Small intestine (tissue), 4 donors: ENCODE measurements around the gene RECK. TPM values are rescaled to one million over a fixed set of nuclear protein-coding genes. Genes with fewer than 3 reads are reported as not detected.

Experiments used
- polyA plus RNA-seq, 4 donors: library from polyadenylated mRNA; stranded (reverse) in 3 of 4; unstranded in 1 of 4; fragments of 200-250 nt in 3 of 4; fragments of 120-200 nt in 1 of 4; gene quantifications; one replicate each; pipeline versions ENCODE4 v1.2.1 to v1.2.3, GENCODE V29; 2013
- donor health status: healthy with polysubstance abuse.
- donor health status: Bipolar disorder and iron deficiency.
- donor health status: healthy.

The RECK gene
- polyA plus RNA-seq, 4 donors: 0.81 to 5.0 (median 4.7) TPM; not detected in 1

Other genes with a start within 250 kb of the RECK start
- gene NPR2, start 245.3 kb upstream of the RECK start, polyA plus RNA-seq: 10 to 100 TPM in 1 of 4 donors, 1 to 10 TPM in 2, under 1 TPM in 1; 0.89 to 12.0 (median 4.9) TPM
- under 1 TPM in 2 of 4 donors, not detected in 2; 0.49 to 0.72 TPM for gene SPAG8, start 224.7 kb upstream of the RECK start, polyA plus RNA-seq
- gene HINT2, start 221.9 kb upstream of the RECK start, polyA plus RNA-seq: 100 to 1,000 TPM in 2 of 4 donors, 10 to 100 TPM in 2; 34.4 to 138 (median 93.9) TPM
- gene FAM221B, start 208.2 kb upstream of the RECK start, polyA plus RNA-seq: under 1 TPM in 1 of 4 donors, not detected in 3; 0.09 TPM
- gene TMEM8B, start 207.7 kb upstream of the RECK start, polyA plus RNA-seq: 10 to 100 TPM in 1 of 4 donors, 1 to 10 TPM in 2, under 1 TPM in 1; 0.89 to 35.9 (median 4.5) TPM
- gene OR13J1, start 166.5 kb upstream of the RECK start, polyA plus RNA-seq: under 1 TPM in 1 of 4 donors, not detected in 3; 0.19 TPM
- gene HRCT1, start 130.7 kb upstream of the RECK start, polyA plus RNA-seq: 10 to 100 TPM in 1 of 4 donors, 1 to 10 TPM in 3; 1.8 to 17.8 (median 7.5) TPM
- under 1 TPM; 0.45 to 0.81 (median 0.54) TPM for gene SPAAR, start 127.4 kb upstream of the RECK start, polyA plus RNA-seq
- gene OR2S2, start 78.8 kb upstream of the RECK start, polyA plus RNA-seq: under 1 TPM in 1 of 4 donors, not detected in 3; 0.06 TPM
- gene GLIPR2, start 99.8 kb downstream of the RECK start, polyA plus RNA-seq: 10 to 100 TPM in 3 of 4 donors, 1 to 10 TPM in 1; 3.4 to 22.3 (median 14.8) TPM
- gene CCIN, start 132.5 kb downstream of the RECK start, polyA plus RNA-seq: under 1 TPM in 1 of 4 donors, not detected in 3; 0.04 TPM
- gene CLTA, start 154.0 kb downstream of the RECK start, polyA plus RNA-seq: 100 to 1,000 TPM; 176 to 279 (median 273) TPM
- 10 to 100 TPM in 1 of 4 donors, 1 to 10 TPM in 3; 3.6 to 13.1 (median 4.9) TPM for gene GNE, start 221.5 kb downstream of the RECK start, polyA plus RNA-seq